GM10847 (cell line): Measurements from ENCODE around the gene TUT7.

Experiments used
- POLR2A ChIP-seq: IDR thresholded peaks from 2 replicates; pipeline ENCODE4 v1.6.1; 2011; ENCODE audit not compliant: insufficient read length; ENCODE audit errors: extremely low read depth

Gene TUT7

DNA sequence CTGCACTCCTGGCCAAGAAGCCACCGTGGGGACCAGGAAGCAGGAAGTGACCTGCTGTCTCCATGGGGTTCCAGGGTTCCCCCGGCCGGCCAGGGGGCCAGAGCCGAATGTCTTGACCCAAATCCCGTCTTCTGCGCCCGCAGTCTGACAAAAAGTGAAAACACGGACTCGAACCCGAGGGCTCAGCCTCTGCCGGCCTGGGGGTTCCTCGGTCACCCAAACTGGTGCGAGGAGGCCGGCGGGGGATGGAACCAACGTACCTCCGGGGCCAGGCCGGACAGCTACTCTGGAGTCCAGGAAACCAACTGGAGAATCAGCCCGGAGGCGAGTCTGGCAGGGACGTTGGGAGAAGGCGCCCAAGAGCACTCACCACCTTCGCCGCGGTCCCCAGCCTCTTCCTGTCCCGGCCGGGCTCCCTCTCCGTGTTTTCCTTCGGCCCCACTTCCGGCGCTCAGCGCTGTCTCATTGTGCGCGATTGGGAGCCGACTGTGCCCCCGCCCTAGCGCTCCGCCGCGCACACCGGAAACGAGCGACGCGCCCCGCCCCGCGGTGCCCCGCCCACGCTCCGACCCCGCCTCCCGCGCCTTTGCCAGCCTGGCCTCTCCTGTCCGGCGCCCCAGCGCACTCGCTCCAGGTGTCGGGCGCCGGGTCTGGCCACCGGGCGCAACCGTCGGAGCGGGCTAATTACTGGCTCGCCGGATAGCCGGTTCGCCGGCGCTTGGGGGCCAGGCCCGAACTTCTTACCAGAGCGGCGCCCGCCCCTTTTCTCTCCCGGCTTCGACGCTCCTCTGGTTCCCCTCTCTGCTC lies at the start of gene TUT7:
TUT7 (minus strand) TSS at position 400 of the 807 bp plus-strand sequence. CDS start 1,211 bp downstream, outside the sequence.
- TF ChIP-seq POLR2A, result peak; percentile 72

DNA sequence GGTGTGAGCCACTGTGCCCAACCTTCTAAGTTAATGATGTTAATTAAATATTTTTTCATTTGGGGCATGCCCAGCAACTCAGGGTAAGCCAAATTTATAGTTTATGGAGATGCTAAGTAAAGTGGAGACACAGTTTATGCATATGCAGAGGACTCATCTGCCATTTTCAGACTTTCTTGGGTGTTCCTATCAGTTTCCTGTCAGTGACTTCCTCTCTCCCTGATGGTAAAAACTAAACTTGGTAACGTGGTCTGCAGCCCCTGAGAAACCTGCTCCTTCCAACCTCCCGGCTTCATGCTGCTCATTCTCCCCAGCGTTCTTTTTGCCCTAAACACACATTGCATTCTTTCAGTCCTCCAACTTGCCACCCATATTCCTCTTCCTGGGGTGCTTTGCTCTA lies 48.4 kb upstream of the TUT7 start:
- no peak for TF ChIP-seq POLR2A

- no peak for TF ChIP-seq POLR2A
These were observed 42.2 kb upstream of the TUT7 start for GRCh38 chr9:86396412-86396811.

DNA sequence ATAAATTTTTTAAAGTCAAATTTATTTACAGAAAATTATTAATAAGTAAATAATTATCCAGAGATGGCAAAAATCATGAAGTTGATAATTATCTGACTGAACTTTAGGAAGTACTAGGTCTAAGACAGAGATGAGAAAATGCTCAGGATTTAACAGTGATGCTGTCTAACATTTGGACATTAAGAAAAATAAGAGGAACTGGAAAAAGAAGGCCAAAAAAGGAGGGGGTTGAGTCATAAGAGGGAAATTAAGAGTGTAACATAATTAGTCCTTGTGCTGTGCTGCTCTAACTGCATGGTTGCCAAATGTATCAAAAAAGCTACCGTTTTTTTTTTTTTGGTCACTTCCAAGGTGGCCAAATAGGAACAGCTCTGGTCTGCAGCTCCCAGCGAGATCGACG lies 35.4 kb upstream of the TUT7 start:
- no peak for TF ChIP-seq POLR2A

DNA sequence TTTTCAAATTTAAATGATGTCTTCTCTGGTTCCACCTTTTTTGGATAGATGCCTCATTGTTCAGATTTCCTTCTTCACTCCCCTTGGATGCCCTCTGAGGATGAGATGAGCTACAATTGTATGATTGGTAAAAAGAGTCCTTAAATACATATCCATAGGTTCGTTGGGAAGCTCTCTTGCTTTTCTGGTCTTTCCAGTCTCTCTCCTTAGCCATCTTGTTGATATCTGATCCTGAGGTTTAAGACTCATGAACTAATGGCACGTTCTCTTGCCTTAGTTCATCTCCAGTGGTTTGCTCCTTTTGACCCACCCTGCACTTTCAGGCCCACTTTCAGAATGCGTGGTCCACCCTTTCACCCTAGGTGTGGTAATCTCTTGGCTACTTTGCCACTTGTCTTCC lies 33.2 kb upstream of the TUT7 start:
- no peak for TF ChIP-seq POLR2A

DNA sequence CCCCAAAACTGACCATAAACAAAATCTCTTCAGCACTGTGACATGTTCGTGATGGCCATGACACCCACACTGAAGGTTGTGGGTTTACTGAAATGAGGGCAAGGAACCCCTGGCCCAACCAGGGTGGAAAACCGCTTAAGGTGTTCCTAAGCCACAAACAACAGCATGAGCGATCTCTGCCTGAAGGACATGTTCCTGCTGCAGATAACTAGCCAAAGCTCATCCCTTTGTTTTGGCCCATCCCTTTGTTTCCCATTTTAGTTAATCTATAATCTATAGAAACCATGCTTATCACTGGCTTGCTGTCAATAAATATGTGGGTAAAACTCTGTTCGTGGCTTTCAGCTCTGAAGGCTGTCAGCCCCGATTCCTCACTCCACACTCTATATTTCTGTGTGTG lies 21.8 kb upstream of the TUT7 start:
- TF ChIP-seq POLR2A, result no peak

DNA sequence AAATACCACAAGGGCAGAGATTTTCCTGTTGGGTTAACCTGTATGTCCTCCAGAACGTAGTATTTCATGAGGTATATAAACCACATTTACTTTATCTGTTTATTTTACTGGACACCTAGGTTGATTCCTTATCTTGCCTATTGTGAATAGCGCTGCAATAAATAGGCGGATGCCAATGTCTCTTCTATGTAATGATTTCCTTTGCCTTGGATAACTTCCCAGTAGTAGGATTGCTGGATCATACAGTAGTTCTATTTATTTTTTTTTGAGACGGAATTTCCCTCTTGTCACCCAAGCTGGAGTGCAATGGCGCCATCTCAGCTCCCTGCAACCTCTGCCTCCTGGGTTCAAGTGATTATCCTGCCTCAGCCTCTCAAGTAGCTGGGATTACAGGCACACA lies 15.6 kb upstream of the TUT7 start:
- no peak for TF ChIP-seq POLR2A

DNA sequence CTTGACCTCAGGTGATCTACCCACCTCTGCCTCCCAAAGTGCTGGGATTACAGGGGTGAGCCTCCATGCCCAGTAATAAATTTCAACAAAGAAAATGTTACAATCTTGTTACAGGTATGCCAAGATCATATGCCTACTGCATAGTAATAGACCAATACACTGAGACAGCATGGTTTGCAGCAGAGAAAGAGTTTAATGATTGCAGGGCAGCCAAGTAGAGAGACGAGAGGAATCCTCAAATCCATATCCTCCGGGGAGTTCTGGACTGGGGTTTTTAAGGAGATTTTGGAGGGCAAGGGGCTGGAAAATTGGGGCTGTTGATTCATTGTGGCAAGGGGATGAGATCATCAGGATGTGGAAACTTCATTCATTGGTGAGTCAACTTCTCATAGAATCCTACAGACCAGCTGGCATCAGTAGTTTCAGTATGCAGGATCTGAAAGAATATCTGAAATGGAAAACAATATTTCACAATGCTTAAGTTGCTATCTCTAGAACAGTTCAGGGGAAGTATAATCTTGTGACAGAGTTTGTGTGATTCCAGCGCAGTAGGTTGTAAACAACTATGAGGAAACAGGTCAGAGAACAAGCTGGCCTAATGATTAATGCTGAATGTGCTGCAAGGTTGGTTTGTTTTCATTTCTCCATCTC lies 14.8 kb upstream of the TUT7 start:
- no peak for TF ChIP-seq POLR2A

DNA sequence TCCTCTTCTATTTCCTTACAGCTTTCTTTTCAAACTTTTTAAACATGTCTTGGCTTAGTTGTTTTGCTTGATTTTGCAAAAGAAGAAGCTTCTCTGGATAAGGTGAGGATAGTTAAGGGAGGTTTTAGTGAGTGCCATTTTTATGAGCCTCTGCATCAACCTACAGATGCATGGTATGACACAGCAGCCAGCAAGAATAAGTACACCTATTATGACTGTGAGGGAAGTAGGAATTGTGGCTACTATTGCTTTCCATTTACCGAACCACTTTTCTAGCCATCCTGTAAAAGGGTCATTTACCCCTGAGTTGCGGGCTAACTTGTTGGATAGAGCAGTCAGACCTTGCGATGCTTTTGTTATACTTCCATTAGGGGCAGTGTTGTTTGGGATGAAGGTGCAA lies 7.0 kb upstream of the TUT7 start:
- no peak for TF ChIP-seq POLR2A

DNA sequence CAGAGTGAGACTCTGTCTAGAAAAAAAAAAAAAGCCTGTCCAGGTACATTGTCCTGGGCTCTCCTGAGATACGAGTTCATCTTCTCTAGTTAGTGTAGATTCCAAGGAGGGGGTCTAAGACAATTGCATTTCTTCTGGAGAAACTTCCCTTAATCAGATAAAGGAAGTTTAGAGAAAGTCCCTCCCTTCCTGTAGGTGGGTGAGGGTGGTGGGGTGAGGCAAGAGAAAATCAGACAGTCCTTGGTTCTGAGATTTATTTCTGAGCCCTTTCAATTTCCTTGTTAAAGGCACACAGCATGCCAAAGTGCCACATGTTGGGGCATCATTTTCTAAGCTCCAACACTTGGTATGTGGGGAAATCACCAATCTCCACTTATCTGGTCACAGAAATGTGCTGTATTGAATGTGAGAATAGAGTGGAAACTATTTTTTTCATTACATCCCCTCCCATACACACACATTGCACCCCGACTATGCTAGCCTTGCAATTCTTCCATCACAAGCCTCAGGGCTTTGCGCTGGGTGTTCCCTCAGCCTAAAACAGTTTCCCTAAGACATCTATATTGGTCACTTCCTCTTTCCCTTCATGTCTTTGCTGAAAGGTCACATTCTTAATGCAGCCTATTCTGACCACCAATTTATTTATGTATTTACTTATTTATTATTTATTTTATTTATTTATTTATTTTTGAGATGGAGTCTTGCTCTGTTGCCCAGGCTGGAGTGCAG lies 5.1 kb upstream of the TUT7 start:
- TF ChIP-seq POLR2A, result no peak

GRCh38 chr9:86356871-86357866 lies 3.0 kb upstream of the TUT7 start:
- TF ChIP-seq POLR2A, result no peak

GRCh38 chr9:86355814-86356213 lies 1.6 kb upstream of the TUT7 start:
- no peak for TF ChIP-seq POLR2A

DNA sequence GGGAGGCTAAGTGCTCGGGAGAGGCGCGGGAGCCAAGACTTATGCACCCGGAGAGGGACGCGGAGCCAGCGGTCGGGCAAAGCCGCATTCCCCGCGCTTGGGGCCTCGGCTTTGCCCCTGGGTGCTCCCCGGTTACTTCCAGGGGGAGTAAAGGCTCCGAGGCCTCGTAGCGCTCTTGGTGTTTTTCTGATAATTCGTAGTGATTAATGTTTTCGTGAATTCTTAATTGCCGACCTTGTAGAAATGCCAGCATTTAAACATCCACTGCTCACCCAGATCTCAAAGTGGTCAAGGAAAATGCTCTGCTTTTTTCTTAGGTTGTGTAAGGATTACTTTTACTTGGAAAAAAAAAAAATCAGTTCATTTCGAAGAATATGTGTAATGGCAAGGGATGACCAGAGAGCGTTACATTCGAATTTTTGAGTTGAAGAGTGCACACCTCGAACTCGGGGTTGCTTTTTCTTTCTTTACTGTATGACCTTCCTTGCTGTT lies 654 bp upstream of the TUT7 start:
- no peak for TF ChIP-seq POLR2A

DNA sequence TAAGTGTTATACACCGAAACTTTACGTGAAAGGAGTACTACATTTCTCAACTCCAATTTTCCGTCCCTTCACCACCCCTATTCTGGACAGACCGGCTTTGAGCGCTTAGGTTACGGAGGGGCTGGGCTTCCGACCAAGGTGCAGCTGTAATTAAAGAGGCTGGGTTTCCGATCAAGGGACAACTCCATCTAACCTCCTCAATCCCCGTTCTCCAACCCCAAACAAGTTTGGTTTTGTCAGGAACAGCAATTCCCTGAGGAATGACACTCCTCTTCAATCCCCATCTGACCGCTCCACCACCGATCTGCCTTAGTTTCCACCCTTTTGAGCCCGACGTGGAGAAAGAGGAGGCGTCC lies 577 bp downstream of the TUT7 start:
- no peak for TF ChIP-seq POLR2A
